ENCODE results near the gene ARHGAP35.
"Not testable (repeated sequence)": the region's sequence is repeated elsewhere in the genome, so short reads cannot be mapped to it uniquely, and the experiment has no call there.

Gene ARHGAP35

GRCh38 chr19:46871173-46871572 lies 10.4 kb downstream of the ARHGAP35 start:
- DNase-seq (ENCODE audit: low spot score) = not testable (repeated sequence)

- no peak for DNase-seq (ENCODE audit: low spot score)
Observed at GRCh38 chr19:46872967-46873366, 12.2 kb downstream of the ARHGAP35 start.

GRCh38 chr19:46875234-46875633 lies 14.4 kb downstream of the ARHGAP35 start:
- DNase-seq (ENCODE audit: low spot score) = no peak

- no peak for DNase-seq (ENCODE audit: low spot score)
Observed at GRCh38 chr19:46875657-46876056, 14.9 kb downstream of the ARHGAP35 start.

GRCh38 chr19:46878613-46879375 lies 18.0 kb downstream of the ARHGAP35 start:
- no peak for DNase-seq (ENCODE audit: low spot score)

GRCh38 chr19:46880431-46880830 lies 19.6 kb downstream of the ARHGAP35 start:
- DNase-seq (ENCODE audit: low spot score) = no peak

GRCh38 chr19:46881092-46881491 lies 20.3 kb downstream of the ARHGAP35 start:
- DNase-seq (ENCODE audit: low spot score) = no peak

GRCh38 chr19:46882034-46882433 lies 21.2 kb downstream of the ARHGAP35 start:
- no peak for DNase-seq (ENCODE audit: low spot score)

- not testable (repeated sequence) for DNase-seq (ENCODE audit: low spot score)
Observed at GRCh38 chr19:46882751-46883150, 22.0 kb downstream of the ARHGAP35 start.

GRCh38 chr19:46885411-46885810 lies 24.6 kb downstream of the ARHGAP35 start:
- no peak for DNase-seq (ENCODE audit: low spot score)

- DNase-seq (ENCODE audit: low spot score) = no peak
Observed at GRCh38 chr19:46886546-46887239, 25.9 kb downstream of the ARHGAP35 start.

- no peak for DNase-seq (ENCODE audit: low spot score)
Observed at GRCh38 chr19:46887240-46887782, 26.5 kb downstream of the ARHGAP35 start.

GRCh38 chr19:46890423-46891170 lies 29.8 kb downstream of the ARHGAP35 start:
- no peak for DNase-seq (ENCODE audit: low spot score)

GRCh38 chr19:46892252-46893179 lies 31.7 kb downstream of the ARHGAP35 start:
- no peak for DNase-seq (ENCODE audit: low spot score)

GRCh38 chr19:46896076-46896794 lies 35.4 kb downstream of the ARHGAP35 start:
- no peak for DNase-seq (ENCODE audit: low spot score)

- no peak for DNase-seq (ENCODE audit: low spot score)
Observed at GRCh38 chr19:46898731-46899130, 37.9 kb downstream of the ARHGAP35 start.

GRCh38 chr19:46900341-46900740 lies 39.5 kb downstream of the ARHGAP35 start:
- DNase-seq (ENCODE audit: low spot score) = no peak

- no peak for DNase-seq (ENCODE audit: low spot score)
Observed at GRCh38 chr19:46901701-46902401, 41.1 kb downstream of the ARHGAP35 start.

- DNase-seq (ENCODE audit: low spot score) = no peak
Observed at GRCh38 chr19:46902402-46902766, 41.6 kb downstream of the ARHGAP35 start.

- no peak for DNase-seq (ENCODE audit: low spot score)
Observed at GRCh38 chr19:46903458-46903857, 42.7 kb downstream of the ARHGAP35 start.

Measured in CD4-positive, alpha-beta T cell treated with Interleukin-6 at 100 ng/mL for 8 hours (primary cell).